Measurements from ENCODE around the gene RASSF3. TPM values are rescaled to one million over a fixed set of nuclear protein-coding genes. Genes with fewer than 3 reads are reported as not detected.

The RASSF3 gene
- total RNA-seq, 1 experiment from 2014 or later: 30.5 TPM

DNA sequence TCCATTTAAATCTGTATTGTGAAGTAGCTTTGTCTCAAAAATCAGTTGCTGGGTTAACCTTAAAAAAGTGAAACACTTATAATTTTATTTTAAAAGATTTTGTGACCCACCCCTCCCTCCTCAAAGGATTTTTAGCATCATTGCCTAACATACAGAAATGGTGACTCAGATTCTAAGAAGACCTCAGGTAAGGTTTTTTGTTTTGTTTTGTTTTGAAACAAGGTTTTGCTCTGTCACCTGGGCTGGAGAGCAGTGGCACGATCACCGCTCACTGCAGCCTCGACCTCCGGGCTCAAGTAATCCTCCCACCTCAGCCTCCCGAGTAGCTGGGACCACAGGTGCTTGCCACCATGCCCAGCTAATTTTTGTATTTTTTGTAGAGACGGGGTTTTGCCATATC, 74.8 kb downstream of the RASSF3 start:
- ChIA-PET CTCF (interaction anchor here (10.7 kb wide), 1 partner anchor 11 kb away, joined by 98 read pairs; no protein-coding TSS in a partner anchor), POLR2A (interaction anchor here (0.9 kb wide), 1 partner anchor 76 kb away, joined by 5 read pairs; no protein-coding TSS in a partner anchor)
- BruUV-seq (replicated peaks): no TSS peak
- no peak for DNase-seq (ENCODE audit: unreplicated experiment)
- TF ChIP-seq, protein P1, sequence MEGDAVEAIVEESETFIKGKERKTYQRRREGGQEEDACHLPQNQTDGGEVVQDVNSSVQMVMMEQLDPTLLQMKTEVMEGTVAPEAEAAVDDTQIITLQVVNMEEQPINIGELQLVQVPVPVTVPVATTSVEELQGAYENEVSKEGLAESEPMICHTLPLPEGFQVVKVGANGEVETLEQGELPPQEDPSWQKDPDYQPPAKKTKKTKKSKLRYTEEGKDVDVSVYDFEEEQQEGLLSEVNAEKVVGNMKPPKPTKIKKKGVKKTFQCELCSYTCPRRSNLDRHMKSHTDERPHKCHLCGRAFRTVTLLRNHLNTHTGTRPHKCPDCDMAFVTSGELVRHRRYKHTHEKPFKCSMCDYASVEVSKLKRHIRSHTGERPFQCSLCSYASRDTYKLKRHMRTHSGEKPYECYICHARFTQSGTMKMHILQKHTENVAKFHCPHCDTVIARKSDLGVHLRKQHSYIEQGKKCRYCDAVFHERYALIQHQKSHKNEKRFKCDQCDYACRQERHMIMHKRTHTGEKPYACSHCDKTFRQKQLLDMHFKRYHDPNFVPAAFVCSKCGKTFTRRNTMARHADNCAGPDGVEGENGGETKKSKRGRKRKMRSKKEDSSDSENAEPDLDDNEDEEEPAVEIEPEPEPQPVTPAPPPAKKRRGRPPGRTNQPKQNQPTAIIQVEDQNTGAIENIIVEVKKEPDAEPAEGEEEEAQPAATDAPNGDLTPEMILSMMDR (IDR thresholded peaks at IDR 0.05; ENCODE audit: unreplicated experiment): no peak
- Mint-ChIP-seq H3K4me1 (ENCODE audit: insufficient read depth, unreplicated experiment) (peaks cover 18% of the 10 kb centered on the region), H3K4me3 (ENCODE audit: unreplicated experiment) (no peak overlapping the region), H3K9me3 (ENCODE audit: unreplicated experiment) (no peaks in the 10 kb centered on the region), H3K27me3 (ENCODE audit: insufficient read depth, unreplicated experiment) (no peaks in the 10 kb centered on the region), H3K27ac (ENCODE audit: low read depth, unreplicated experiment) (no peak overlapping the region), H3K36me3 (ENCODE audit: insufficient read depth, unreplicated experiment) (peaks cover 29% of the 10 kb centered on the region)
- intact Hi-C loops (cut with micrococcal nuclease): no loop called here

DNA sequence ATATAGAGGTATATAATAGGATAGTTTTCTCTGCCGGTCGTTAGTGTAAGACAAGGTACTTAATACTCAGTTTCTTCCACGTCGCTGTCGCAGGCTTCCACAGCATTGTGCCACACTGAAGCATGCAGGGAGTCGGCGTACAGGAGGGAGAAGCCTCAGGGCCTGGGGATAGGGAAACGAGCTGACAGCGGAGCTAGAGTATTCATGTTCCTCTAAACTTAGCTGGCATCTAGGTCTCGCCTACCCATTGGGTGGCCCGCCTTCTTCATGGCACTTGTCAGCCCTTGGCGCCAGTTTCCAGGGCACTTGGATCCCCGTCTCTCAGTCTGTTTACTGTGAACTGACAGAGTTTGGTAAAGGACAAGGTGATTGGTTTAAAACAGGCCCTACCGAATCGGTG, 75.3 kb downstream of the RASSF3 start:
- H3K36me3 Mint-ChIP-seq (ENCODE audit: insufficient read depth, unreplicated experiment): peaks cover 29% of the 10 kb centered on the region
- H3K27ac Mint-ChIP-seq (ENCODE audit: low read depth, unreplicated experiment): no peak overlapping the region
- no peaks in the 10 kb centered on the region for H3K9me3 Mint-ChIP-seq (ENCODE audit: unreplicated experiment)
- DNase-seq (ENCODE audit: unreplicated experiment): no peak
- TF ChIP-seq, protein P1 (IDR thresholded peaks at IDR 0.05; ENCODE audit: unreplicated experiment): no peak
- CTCF ChIA-PET: interaction anchor here (10.7 kb wide), 1 partner anchor 10 kb away, joined by 98 read pairs; no protein-coding TSS in a partner anchor
- intact Hi-C loops (cut with micrococcal nuclease): no loop called here
- H3K27me3 Mint-ChIP-seq (ENCODE audit: insufficient read depth, unreplicated experiment): no peaks in the 10 kb centered on the region
- H3K4me3 Mint-ChIP-seq (ENCODE audit: unreplicated experiment): no peak overlapping the region
- BruUV-seq (replicated peaks): no TSS peak
- peaks cover 13% of the 10 kb centered on the region for H3K4me1 Mint-ChIP-seq (ENCODE audit: insufficient read depth, unreplicated experiment)
- POLR2A ChIA-PET: no interaction called here

DNA sequence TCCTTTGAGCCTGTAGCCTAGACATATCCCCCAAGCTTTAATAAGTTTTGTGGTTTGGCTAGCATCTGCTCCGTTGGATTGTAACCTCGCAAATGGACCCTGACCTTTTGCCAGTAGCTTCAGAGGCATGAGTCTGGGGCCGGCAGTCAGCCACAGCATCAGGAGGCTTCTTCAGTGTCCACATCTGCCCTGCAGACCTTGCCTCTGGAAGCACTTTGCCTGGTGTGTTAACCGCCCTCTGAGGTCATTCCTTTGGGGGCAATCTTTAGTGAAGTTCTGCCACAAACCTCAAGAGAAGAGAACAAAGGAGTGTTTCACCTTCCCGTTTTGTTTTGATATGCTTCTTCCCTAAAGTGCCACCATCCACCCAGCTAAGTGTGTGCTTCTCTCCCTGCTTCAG, 77.5 kb downstream of the RASSF3 start:
- Mint-ChIP-seq H3K9me3 (ENCODE audit: unreplicated experiment) (no peaks in the 10 kb centered on the region), H3K4me1 (ENCODE audit: insufficient read depth, unreplicated experiment) (peaks cover 6% of the 10 kb centered on the region), H3K4me3 (ENCODE audit: unreplicated experiment) (no peak overlapping the region), H3K27ac (ENCODE audit: low read depth, unreplicated experiment) (no peak overlapping the region), H3K27me3 (ENCODE audit: insufficient read depth, unreplicated experiment) (no peaks in the 10 kb centered on the region), H3K36me3 (ENCODE audit: insufficient read depth, unreplicated experiment) (peaks cover 42% of the 10 kb centered on the region)
- ChIA-PET CTCF (interaction anchor here (10.7 to 12.2 kb wide), 2 partner anchors 8 to 137 kb away, joined by 98 to 250 read pairs; no protein-coding TSS in a partner anchor), POLR2A (interaction anchor here (0.8 kb wide), 1 partner anchor 63 kb away, joined by 4 read pairs; no protein-coding TSS in a partner anchor)
- no TSS peak for BruUV-seq (replicated peaks)
- intact Hi-C loops (cut with micrococcal nuclease): no loop called here
- DNase-seq (ENCODE audit: unreplicated experiment): no peak
- TF ChIP-seq, protein P1 (IDR thresholded peaks at IDR 0.05; ENCODE audit: unreplicated experiment): no peak

DNA sequence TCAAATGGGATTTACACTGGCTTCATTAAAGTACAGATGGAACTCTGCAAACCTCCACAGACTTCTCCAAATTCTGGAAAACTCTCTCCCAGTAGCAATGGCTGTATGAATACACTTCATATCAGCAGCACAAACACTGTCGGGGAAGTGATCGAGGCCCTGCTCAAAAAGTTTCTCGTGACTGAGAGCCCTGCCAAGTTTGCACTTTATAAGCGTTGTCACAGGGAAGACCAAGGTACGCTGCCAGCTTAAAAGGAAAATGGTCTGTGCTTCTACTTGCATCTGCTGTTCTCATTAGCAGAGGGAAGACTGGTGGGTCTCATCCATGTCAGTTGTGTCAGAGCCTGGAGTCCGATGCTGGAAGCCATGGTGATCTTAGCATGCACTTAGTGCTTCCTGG, 77.9 kb downstream of the RASSF3 start:
- ChIA-PET CTCF (interaction anchor here (1.5 to 12.2 kb wide), 4 partner anchors 8 to 138 kb away, joined by 7 to 250 read pairs (median 54); no protein-coding TSS in a partner anchor), POLR2A (interaction anchor here (0.8 kb wide), 1 partner anchor 63 kb away, joined by 4 read pairs; no protein-coding TSS in a partner anchor)
- TF ChIP-seq, protein P1 (IDR thresholded peaks at IDR 0.05; ENCODE audit: unreplicated experiment): no peak
- BruUV-seq (replicated peaks): no TSS peak
- Mint-ChIP-seq H3K36me3 (ENCODE audit: insufficient read depth, unreplicated experiment) (peaks cover 46% of the 10 kb centered on the region), H3K4me3 (ENCODE audit: unreplicated experiment) (no peak overlapping the region), H3K4me1 (ENCODE audit: insufficient read depth, unreplicated experiment) (peaks cover 6% of the 10 kb centered on the region), H3K27ac (ENCODE audit: low read depth, unreplicated experiment) (no peak overlapping the region), H3K27me3 (ENCODE audit: insufficient read depth, unreplicated experiment) (no peaks in the 10 kb centered on the region), H3K9me3 (ENCODE audit: unreplicated experiment) (no peaks in the 10 kb centered on the region)
- intact Hi-C loops (cut with micrococcal nuclease): no loop called here
- no peak for DNase-seq (ENCODE audit: unreplicated experiment)

Measured in MCF 10A (cell line).